ENCODE measurements around the gene UBA6.
"Not testable (repeated sequence)": the region's sequence is repeated elsewhere in the genome, so short reads cannot be mapped to it uniquely, and the experiment has no call there.

Gene UBA6

DNA sequence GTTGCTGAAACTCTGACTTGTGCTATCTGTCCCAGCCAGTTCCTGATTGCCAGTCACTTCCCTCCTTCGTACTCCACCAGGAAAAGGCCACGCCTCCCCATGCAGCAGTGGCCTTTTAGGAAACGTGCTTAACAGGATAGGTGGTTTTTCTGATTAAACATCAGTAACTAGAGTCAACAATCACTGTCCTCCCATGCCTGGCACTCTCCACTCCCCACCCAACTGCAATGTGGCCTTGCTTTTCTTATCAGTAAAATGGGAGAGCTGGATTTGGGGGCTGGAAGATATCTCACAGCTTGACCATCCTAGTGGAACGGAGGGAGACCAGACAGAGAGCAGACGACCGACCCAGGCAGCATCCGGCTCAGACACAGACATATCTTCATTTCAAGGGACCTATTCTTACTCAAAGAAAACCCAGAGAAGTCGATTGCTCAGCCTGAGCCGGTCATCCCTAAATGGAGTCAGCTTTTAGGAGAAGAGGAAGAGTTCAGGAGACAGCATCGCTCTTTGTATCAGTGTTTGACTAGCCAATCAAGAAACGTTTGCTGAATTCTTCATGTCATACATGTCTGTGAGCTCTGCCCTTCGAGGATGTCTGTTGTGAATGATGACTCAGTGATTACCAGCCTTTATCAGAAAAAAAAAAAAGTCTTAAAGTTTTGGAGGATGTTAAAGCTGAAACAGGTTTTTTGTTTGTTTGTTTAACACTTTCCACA lies 12.7 kb upstream of the UBA6 start:
- peak; percentile 66 for DNase-seq

DNA sequence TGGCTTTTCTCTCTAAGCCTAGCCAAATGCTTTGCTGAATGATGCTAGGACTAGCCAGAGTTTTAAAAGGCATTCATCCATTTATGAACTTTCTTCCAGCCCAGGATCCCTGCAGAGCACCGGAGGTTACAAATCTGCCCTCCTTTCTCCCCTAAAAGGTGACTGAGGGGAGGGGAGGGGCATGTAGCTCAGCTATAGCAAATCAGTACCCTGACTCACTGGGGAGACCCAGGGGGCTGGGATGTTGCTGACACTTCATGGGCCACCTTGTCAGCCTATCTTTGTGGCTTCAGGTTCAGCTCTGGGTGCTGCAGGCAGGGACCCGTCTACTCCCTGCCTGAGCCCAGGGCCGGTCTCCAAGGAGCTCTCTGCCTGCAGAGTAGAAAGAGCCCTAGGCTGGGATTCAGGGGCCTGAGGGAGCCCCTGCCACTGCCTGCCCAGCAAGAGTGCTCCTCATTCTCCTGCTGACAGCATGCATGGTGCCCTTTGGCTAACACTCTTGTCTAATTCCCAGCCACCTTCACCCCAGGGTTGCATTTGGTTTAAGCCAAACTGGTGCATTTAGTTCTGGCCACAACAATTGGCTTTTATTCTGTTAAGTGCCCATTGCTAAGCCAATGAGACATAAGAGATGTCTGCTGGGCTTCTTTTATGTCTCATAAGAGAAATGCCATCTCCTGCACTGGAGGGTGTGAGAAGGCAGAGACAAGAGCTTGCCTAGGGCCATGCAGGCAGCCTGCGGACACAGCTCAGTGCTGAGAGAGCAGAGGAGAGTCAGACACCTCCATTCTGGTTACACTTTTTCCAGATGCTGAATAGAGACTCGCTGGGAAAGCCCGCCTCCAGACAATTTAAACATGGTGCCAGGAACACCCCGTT lies 11.9 kb upstream of the UBA6 start:
- no peak for DNase-seq

DNA sequence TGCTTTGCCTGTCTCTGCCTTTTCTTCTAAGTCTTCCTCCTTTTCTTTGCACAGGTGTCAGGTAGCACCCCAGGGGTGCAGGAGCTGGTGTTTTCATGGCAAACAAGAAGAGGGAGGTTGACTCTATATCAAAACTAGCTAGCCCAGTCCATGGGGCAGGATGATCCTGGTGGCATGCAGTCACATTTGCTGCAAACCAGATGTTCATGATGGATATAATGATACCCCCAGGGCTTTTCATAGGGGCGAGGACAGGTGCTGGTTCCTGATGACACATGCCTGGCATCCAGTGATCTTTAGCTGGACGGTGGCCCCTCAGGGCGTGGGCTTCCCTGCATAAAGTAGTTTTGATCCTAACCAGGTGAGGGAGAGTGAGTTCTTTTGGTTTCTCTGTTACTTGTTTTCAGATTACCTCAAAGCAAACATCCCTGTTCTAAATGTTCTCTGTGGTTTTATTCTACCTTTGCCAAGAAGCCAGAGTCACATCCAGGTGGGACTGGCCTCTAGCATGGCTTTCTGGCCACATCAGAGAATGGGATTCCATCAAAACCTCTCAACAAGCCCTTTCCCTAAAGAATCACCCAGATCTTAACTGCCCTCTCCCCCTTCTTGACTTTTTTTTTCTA lies 11.2 kb upstream of the UBA6 start:
- DNase-seq, result no peak

DNA sequence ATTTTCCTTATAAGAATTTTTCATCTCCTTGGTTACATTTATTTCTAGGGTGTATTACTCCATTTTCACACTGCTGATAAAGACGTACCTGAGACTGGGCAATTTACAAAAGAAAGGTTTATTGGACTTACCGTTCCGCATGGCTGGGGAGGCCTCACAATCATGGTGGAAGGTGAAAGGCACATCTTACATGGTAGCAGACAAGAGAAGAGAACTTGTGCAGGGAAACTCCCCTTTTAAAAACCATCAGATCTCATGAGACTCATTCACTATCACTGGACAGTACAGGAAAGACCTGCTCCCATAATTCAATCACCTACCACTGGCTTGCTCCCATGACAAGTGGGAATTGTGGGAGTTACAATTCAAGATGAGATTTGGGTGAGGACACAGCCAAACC lies 5.7 kb upstream of the UBA6 start:
- DNase-seq, result not testable (repeated sequence)

DNA sequence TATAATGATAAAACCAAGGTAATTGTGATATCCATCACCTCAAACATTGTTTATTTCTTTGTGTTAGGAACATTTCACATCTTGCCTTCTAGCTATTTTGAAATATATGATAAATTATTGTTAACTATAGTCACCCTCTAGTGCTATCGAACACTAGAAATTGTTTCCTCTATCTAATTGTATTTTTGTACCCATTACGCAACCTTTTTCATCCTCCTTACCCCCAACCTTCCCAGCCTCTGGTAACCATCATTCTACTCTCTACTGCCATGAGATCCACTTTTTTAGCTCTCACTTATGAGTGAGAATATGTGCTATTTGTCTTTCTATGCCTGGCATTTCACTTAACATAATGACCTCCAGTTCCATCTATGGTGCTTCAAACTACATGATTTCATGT lies 3.9 kb upstream of the UBA6 start:
- DNase-seq, result no peak

DNA sequence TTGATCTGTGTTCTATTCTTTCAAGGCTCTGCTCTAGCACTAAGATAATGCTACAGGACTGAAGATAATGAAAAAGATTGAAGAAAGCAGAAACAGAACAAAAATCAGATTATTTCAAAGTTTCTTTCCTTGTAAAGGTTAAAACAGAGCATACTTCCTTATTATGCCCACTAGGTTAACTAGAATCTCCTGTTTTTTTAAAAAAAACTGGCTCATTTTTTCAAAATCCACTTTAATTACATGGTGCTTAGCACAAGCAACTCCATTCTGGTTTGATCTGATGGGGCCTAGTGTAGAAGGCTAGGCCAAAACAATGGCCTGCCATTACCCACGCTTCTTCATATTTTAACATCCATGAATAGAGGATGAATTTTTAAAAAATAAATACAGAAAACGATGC lies 1.2 kb upstream of the UBA6 start:
- DNase-seq, result no peak

DNA sequence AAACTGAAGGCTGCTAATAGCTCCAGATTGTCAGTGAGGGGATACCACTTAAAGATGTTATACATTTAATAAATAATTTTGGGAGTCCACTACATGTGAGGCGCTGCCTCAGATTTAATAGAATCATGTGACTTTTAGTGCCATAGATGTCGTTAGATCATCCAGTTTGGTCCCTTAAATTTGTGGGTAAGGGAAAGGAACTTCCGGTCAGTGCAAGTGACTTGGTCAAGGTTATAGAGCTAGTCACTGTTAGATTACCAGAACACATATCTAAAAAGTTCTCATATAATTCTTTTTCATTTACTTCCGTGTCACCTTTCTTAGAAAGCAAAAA lies 529 bp upstream of the UBA6 start:
- DNase-seq, result no peak

DNA sequence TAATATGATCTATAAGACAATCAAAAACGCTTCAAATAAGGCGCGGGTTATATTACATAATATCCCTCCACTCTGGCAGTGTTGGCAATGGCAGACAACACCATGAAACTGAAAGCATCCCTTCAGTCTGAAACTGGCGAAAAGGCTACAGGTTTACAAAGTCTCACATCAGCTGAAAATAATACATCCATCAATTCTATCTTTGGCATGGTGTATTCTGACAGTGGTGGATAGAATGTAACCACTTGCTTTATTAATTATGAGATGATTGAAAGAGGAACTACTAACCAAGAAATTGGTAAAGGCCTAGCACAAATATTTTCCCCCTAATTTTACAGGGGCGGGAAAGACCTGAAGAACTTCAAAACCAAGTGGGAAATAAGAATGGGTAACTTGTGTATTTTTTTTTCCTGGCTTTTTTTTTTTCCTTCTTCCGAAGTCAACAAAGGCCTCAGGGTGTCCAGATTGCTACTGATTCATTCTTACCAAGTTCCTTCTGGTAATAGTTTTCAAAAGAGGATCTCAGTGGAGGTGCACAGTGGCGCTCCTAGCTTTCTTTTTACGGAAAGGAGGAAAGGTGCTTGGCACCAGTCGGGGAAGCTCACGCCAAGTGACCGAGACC lies 728 bp downstream of the UBA6 start:
- DNase-seq, result no peak

DNA sequence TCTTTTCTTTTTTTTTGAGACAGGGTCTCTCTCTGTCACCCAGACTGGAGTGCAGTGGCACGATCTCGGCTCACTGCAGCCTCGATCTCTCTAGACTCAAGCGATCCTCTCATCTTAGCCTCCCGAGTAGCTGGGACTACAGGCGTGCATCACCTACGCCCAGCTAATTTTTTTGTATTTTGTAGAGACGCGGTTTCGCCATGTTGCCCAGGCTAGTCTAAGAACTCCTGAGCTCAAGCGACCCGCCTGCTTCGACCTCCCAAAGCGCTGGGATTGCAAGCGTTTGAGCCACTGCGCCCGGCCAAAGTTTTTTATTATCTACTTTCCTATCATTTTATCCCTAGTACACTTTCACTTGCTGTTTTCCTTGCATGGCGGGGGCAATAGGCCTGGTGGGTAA lies 1.4 kb downstream of the UBA6 start:
- DNase-seq, result no peak

DNA sequence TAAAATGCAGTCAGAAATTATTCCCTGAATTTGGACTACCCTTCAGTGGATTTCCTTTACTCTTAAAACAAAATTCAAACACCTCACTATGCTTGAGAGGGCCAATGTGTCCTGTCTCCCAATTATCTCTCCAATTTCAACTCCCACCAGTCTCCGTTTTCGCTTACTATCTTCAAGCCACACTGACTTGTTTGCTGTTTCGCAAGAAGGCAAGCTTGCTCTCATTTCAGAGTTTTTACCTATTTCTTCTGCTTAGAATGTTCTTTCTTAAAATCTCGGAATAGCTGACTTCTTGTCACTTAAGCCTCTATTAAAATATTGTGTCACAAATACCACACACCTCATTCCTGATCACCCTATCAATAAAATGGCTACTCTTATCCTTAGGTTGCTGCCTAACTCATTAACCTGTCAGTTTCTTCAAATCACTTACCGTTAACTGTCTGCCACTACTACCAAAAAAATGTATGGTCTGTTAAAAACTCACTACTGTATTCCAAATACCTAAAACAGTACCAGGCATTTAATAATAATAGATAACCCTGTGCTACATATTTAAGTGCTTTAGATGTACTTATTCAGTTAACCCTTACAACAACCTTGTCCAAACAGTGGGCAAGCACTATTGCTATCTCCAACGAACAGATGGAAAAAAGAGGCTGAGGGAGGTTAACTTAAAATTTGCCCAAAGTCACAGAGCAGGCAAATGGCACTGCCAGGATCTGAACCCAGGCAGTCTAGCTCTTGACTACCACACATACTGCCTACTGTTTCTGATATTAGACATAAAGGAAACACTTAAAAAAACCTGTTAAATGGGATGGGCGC lies 2.9 kb downstream of the UBA6 start:
- no peak for DNase-seq

DNA sequence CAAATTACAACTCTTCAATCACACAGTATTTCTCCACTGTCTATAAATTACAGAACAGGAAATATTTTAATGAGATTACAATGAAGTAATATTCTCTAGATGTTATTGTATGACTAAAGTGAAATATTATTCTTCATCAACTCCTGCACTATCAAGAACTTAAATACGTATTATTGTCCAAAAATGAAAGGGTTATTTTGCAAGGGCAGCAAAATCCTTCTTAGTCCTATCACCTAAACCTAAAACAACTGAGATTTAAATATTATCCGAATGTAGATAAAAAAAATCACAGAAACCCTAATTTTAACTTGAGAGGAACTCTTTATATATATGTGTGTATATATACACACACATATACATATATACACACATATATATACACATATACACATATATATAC lies 4.9 kb downstream of the UBA6 start:
- DNase-seq, result no peak

DNA sequence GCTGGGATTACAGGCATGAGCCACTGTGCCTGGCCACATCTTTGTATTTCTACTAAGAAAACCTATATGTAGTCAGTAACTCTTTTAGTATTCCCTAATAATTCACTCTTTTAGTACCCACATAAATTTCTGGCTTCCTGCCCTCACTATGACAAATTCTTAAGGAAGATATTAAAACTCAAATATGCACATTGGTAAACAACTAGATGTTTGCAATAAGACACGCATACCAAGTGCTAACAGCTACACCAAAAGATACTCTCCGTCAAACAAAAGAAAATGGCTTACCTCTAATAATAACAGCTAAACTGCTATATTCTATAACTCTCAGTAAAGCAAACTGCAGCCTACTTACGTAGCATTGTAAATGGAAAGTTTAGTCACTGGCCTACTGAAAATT lies 6.3 kb downstream of the UBA6 start:
- DNase-seq, result no peak

DNA sequence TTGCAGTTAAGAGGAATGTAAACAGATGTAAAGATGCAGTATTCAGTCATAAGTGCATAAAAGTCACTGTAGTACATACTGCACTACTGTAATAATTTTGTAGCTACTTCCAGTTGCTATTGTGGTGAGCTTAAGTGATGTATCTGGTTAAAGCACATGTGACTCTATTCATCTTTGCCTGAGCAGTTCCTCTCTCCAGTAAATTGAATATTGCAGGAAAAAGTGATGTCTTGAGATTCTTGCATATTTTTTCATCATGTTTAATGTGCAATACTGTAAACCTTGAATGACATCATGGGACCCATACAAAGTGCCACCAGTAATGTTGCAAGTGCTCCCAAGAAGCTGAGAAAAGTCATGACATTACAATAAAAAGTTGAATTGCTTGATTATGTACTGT lies 9.6 kb downstream of the UBA6 start:
- DNase-seq, result no peak

DNA sequence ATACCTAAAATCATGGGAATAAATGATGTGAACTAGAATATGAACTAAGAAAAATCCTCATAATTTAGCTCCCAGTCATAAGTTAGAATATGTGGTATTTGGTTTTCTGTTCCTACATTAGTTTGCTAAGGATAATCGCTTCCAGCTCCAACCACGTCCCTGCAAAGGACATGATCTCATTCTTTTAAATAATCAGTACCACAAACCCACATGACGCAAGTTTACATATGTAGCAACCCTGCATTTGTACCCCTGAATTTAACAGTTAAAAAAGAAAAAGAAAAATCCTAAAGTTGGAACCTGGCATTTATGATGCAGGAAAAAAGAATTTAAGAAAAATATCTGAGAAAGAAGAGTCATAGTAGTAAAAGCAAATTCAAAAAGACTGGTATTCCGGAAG lies 13.3 kb downstream of the UBA6 start:
- DNase-seq, result peak; percentile 77

DNA sequence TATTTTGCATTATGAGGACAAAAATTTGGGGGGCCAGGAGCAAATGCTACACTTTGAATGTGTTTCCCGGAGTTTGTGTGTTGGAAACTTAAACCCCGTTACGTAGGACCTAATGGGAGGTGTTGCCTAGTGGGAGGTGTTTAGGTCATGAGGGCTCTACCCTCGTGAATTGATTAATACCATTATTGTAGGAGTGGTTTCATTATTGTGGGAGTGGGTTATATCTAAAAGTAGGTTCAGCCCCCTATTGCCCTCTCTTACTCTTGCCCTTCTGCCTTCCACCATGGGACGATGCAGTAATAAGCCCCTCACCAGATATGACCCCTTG lies 15.5 kb downstream of the UBA6 start:
- no peak for DNase-seq

DNA sequence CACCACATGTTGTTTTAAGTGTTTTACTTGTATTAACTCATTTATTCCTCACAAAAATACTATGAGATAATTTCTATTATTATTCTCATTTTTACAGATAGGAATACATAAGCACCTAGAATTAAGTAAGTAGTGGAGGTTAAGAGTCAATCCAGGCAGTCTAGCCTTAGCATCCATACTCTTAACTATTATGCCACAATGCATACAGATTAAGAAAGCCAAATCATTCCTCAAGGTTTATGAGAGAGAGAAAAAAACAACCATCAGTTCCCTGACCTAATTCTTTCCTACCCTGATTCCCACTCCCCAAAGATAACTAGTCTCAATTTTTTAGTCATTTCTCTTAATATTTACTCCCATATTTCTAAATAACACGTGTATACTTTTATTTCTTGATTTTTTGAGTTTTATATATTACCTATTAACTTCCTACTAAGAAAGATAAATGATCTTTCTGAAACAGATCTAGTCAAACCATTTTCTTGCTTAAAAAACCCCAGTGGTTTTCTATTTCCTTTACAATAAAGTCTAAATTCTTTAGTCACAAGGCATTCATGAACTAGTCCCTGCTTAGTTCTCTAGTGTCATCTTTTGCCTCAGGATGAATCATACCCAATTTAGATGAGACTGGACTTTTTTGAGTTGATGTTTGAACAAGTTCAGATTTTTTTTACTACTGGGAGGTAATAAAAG lies 16.0 kb downstream of the UBA6 start:
- DNase-seq, result peak; percentile 71

DNA sequence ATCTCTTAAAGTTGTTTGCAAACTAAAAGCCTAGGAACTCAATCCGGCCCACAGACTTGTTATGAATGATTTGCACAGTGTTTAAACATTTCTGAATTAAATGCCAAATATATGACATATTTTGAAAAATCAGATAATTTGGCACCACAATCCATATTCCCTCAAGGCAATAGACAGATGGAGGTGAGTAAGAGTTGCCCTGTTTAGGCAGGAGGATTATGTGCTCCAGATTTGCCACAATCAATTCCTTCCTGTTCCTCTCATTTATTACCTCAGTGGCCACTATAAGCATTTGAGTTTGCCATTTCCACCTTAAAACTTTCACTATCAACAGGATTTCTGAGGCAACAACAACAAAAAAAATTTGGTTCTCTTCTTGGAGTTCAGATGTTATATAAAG lies 18.7 kb downstream of the UBA6 start:
- no peak for DNase-seq

DNA sequence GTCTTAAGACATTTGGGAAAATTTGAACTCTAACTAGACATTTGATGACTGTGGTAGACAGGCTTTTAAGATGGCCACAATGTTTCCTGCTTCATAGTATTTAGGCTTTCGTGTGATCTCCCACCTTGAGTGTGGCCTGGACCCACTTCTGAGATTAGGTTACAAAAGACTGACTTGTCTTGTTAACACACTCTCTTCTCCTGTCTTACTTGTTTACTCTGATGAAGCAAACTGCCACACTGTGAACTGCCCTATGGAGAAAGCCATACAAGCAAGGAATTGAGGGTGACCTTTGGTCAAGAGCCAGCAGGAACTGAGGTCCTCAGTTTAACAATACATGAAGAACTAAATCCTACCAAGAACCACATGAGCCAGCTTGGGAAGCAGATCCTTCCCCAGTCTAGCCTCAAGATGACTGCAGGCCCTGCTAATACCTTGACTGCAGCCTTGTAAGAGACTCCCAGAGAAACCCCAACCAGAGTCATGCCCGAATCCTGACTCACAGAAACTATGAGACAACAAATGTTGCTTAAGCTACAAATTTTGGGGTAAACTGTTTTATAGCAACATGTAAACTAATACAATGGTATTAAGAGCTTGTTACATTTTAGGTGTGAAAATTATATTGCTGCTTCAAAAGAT lies 20.3 kb downstream of the UBA6 start:
- DNase-seq, result peak; percentile 31

DNA sequence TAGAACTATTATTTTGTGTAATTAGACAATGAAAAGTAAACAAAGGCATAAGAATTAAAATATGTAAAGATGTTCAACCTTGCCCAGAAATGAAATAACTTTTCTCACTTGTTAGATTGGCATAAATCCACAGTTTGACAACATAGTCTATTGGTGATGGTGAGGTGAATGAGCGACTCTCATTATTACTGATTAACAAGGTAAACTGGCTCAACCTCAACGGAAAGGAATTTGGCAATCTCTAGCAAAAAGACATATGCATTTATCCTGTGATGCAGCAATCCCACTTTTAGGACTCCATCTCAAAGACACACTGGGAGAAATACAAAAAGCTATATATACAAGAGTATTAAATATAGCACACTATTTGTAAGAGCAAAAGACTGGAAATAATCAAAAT lies 22.3 kb downstream of the UBA6 start:
- DNase-seq, result no peak

DNA sequence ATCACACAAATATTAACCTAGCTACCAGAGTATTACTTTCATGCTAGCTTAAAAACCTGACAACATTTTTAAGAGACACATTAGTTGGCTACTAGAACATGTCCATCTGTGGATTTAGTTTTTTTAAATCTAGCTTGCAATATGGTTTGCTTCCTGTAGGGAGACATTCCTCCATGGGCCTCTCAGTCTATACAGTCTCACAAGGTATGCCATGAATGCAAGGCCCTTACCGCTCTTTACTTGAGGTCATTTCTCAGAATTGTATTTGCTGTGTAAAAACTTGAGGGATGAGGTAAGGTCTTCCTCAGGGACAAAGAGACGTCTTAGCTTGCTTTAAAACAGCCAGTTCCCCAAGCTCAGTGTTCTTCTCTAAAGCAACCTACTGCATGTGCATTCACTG lies 26.9 kb downstream of the UBA6 start:
- no peak for DNase-seq

DNA sequence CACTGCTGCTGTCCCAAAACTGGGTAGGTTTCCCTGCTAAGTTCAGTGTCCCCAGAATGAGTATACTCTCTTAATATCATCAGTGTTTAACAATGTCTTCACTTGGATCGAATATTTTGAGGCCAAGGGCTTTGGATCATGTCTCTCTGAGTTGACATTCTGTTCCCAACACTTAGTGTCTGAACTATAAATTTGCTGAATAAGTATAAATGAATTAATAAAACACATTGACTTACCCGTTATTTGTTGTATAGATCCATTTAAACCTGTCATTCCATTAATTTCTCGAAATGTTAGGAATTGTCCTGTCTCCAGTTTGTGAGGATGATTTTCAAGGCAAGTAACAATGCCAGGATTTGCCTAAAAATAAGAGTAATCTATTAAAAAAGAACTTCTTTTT lies 32.6 kb downstream of the UBA6 start:
- no peak for DNase-seq

DNA sequence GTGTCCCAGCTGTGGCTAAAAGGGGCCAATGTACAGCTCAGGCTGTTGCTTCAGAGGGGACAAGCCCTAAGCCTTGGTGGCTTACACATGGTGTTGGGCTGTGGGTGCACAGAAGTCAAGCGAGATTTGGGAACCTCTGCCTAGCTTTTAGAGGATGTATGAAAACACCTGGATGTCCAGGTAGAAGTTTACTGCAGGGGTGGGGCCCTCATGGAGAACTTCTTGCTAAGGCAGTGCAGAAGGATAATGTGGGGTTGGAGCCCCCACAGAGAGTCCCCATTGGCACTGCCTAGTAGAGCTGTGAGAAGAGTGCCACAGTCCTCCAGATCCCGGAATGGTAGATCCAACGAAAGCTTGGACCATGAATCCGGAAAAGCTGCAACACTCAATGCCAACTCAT lies 40.5 kb downstream of the UBA6 start:
- DNase-seq, result no peak

Measured in fibroblast of skin of right biceps (primary cell).